Right cardiac atrium (tissue), 5 donors: ENCODE results near the gene AHCYL2. TPM values are rescaled to one million over a fixed set of nuclear protein-coding genes. Genes with fewer than 3 reads are reported as not detected.
"Not testable (repeated sequence)": the region's sequence is repeated elsewhere in the genome, so short reads cannot be mapped to it uniquely, and the experiment has no call there.

Source experiments
- ATAC-seq, 2 donors: fragments of 200-7000 bp; cut with Tn5 transposase; one replicate each; pipeline versions ENCODE4 v1.8.0 to v1.9.1; 2020; ENCODE audit warnings: moderate library complexity in 2 of 2, mild to moderate bottlenecking in 1 of 2
- DNase-seq, 3 donors: peaks; one replicate each; pipeline ENCODE4 v3.0.0-alpha.2; 2020
- H3K27ac ChIP-seq: one replicate; pipeline ENCODE4 v1.5.1; 2013; ENCODE audit warnings: mild to moderate bottlenecking, low read length, control low read depth, moderate library complexity
- H3K27me3 ChIP-seq: one replicate; pipeline ENCODE4 v1.6.1; 2013; ENCODE audit not compliant: control insufficient read depth, insufficient read depth
- H3K4me1 ChIP-seq: one replicate; pipeline ENCODE4 v1.6.1; 2013; ENCODE audit warnings: low read length; ENCODE audit not compliant: control insufficient read depth, insufficient read depth
- H3K4me3 ChIP-seq: one replicate; pipeline ENCODE4 v1.5.1; 2013; ENCODE audit warnings: low read length, control low read depth
- H3K9me3 ChIP-seq: one replicate; pipeline ENCODE4 v1.6.1; 2013; ENCODE audit warnings: low read length; ENCODE audit not compliant: control insufficient read depth
- WGBS: extraction: QIAGEN DNeasy Blood & Tissue Kit; methylation state at CpG from one replicate; pipeline ENCODE4 v1.1.7; 2013; 5-methylcytosine and 5-hydroxymethylcytosine counted together
- intact Hi-C, 4 donors: fragments of 100-400 bp; cut with DNase I; formaldehyde crosslinking; loops; one replicate each; pipeline versions ENCODE4 v1.11.0 to v1.14.0; 2022 to 2023
- polyA plus RNA-seq: library from polyadenylated mRNA; stranded (reverse); fragments of 200-250 nt; gene quantifications from one replicate; pipeline ENCODE4 v1.2.3, GENCODE V29; 2013
- total RNA-seq, 4 donors: library from RNA; stranded (reverse); fragmentation: NEBNext Ultra II Directional; extraction: Animal tissue kit (Norgen Biotek cat#: 25700); gene quantifications; one replicate each; pipeline ENCODE4 v1.2.1, GENCODE V29; 2021
- donor health status: healthy with polysubstance abuse.
- donor health status: DM: no; HTN: yes; CAD: no.
- donor health status: DM: no; HTN: no; CAD: no.
- donor health status: DM: no; HTN: yes; CAD: no; lungs with severe emphysema.
- donor health status: DM: yes; HTN: yes; CAD: no.

AHCYL2 gene
- total and polyA plus RNA-seq, 5 donors: 1.8 to 8.8 (median 7.1) TPM

DNA sequence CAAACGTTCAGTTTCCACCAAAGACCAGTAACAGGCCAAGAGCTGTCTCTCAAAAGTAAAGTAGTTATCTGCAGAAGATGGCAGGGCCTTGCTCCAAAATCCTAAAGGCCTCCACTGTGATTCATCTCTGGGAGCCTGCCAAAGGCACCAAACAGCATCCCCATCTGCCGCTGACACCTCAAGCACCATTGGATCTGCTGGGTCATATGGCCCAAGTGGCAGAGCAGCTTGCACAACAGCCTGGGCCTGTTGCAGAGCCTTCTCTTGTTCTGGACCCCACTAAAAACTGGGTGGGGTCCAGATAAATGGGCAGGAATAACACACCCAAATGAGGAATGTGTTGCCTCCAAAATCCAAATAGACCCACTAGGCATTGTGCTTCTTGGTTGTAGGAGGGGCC lies 222.1 kb downstream of the AHCYL2 start:
- H3K9me3 ChIP-seq, H3K27me3 ChIP-seq, H3K27ac ChIP-seq, ATAC-seq, DNase-seq, intact Hi-C loops, H3K4me1 ChIP-seq, H3K4me3 ChIP-seq: not testable (repeated sequence)
- 31% methylated on average over 2 of the region's 2 CpGs for WGBS

DNA sequence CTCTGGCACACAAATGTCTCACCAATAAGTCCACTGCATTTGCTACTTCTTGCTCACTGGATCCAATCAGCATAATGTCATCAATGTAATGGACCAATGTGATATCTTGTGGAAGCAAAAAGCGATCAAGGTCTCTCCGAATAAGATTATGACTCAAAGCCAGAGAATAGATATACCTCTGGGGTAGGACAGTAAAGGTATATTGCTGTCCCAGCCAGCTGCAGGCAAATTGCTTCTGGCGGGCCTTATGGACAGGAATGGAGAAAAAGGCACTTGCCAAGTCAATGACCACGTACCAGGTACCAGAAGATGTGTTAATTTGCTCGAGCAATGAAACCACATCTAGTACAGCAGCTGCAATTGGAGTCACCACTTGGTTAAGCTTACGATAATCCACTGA lies 222.6 kb downstream of the AHCYL2 start:
- H3K4me1 ChIP-seq, H3K27ac ChIP-seq, H3K27me3 ChIP-seq, DNase-seq, H3K9me3 ChIP-seq, H3K4me3 ChIP-seq, ATAC-seq, intact Hi-C loops: not testable (repeated sequence)
- WGBS: 98% methylated on average over 6 of the region's 6 CpGs

GRCh38 chr7:129448608-129449007 lies 223.8 kb downstream of the AHCYL2 start:
- H3K27me3 ChIP-seq, intact Hi-C loops: not testable (repeated sequence)

GRCh38 chr7:129450295-129450694 lies 225.5 kb downstream of the AHCYL2 start:
- Histone ChIP-seq H3K4me1 (no peaks in the 10 kb centered on the region), H3K27ac (no peak overlapping the region), H3K4me3 (no peak overlapping the region), H3K9me3 (no peaks in the 10 kb centered on the region), H3K27me3 (no peaks in the 10 kb centered on the region)
- intact Hi-C loops: no loop called here
- ATAC-seq (no peak), DNase-seq (no peak)

More at GRCh38 chr7:129448608-129449007, 223.8 kb downstream of the AHCYL2 start:
- DNase-seq, H3K4me3 ChIP-seq, H3K4me1 ChIP-seq, H3K9me3 ChIP-seq, ATAC-seq, H3K27ac ChIP-seq: not testable (repeated sequence)
- WGBS: 92% methylated on average over 2 of the region's 2 CpGs

DNA sequence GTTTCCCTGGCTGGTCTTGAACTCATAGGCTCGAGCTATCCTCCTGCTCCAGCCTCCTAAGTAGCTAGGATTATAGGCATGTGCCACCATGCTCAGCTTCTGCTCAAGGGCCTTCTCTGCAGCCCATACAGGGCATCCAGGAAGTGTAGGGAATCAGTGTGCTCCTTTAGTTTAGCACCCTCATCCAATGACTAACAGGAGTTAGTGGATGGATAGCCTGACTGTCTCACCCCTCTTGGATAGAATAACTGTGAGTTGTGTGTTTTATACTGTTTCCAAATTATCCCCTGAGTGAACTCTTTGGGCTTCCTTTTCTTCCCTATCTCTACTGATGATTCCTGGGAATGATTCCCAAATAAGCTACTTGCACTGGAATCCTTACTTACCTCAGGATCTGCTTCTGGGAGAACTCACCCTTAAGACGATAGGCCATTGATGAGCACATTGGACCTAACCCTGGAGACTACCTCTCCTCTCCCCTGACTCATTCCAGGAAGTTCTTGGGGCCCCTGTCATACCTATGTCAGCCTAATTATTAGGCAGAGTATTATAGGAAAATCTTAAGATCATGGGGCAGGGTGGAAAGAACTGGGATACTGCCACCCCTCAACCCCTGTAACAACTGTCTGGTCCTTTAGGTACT lies 227.9 kb downstream of the AHCYL2 start:
- WGBS: 98% methylated on average over 2 of the region's 2 CpGs
- H3K27ac ChIP-seq: no peak overlapping the region
- intact Hi-C loops: no loop called here

DNA sequence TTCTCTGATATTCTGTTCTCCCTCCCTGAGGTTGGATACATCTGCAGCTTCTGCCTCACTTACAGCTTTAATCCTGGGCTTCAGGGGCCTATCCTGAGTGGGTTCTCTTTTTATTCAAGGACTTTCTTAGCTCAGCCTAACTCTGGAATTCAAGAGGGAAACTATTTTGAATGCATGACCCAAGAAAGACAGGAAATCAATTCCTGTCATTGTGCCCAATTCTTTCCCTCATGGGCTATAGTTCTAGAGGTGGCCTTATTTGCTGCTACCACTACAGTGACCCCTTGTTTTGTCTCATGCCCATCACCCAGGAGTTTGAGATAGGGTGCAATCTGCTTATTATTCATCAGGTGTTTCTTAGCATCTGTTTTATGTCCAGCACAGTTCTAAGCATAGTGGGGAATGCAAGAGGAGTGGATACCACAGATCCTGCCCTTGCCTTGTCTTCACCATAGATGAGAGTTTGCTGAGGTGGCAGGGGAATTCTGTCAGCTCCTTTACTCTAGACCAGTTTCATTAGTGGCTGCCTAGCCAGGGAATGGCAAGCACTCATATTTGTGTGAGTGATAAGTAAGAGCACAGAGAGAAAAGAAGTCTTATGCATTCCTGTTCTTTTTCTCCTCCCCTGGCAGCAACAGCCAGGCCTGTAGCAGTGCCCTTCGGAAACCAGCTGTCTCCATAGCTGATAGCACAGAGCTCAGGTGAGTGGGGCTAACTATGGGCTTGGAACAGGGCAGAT lies 228.8 kb downstream of the AHCYL2 start:
- Histone ChIP-seq H3K27me3 (no peaks in the 10 kb centered on the region), H3K4me3 (no peak overlapping the region), H3K4me1 (no peaks in the 10 kb centered on the region), H3K9me3 (no peaks in the 10 kb centered on the region), H3K27ac (peak overlapping the region; percentile 5)
- intact Hi-C loops: no loop called here
- 75% methylated on average over 1 of the region's 1 CpG for WGBS
- DNase-seq (no peak), ATAC-seq (peak; percentile 31 to 67)

More for the DNA sequence above, 227.9 kb downstream of the AHCYL2 start:
- H3K4me1 ChIP-seq: no peaks in the 10 kb centered on the region
- H3K9me3 ChIP-seq: no peaks in the 10 kb centered on the region
- no peak for DNase-seq
- ATAC-seq: no peak
- H3K27me3 ChIP-seq: no peaks in the 10 kb centered on the region
- no peak overlapping the region for H3K4me3 ChIP-seq

GRCh38 chr7:129454249-129454551 lies 229.4 kb downstream of the AHCYL2 start:
- Histone ChIP-seq H3K9me3 (no peaks in the 10 kb centered on the region), H3K4me3 (no peak overlapping the region), H3K27ac (no peak overlapping the region), H3K4me1 (no peaks in the 10 kb centered on the region), H3K27me3 (no peaks in the 10 kb centered on the region)
- ATAC-seq (peak in 1 of 2 donors; percentile 15), DNase-seq (no peak)
- 81% methylated on average over 4 of the region's 4 CpGs for WGBS
- intact Hi-C loops: no loop called here

GRCh38 chr7:129456421-129456820 lies 231.6 kb downstream of the AHCYL2 start:
- intact Hi-C loops: no loop called here
- no peak for ATAC-seq
- H3K27me3 ChIP-seq: no peaks in the 10 kb centered on the region
- H3K9me3 ChIP-seq: no peaks in the 10 kb centered on the region
- H3K4me1 ChIP-seq: no peaks in the 10 kb centered on the region
- no peak overlapping the region for H3K27ac ChIP-seq
- H3K4me3 ChIP-seq: no peak overlapping the region
- 90% methylated on average over 10 of the region's 10 CpGs for WGBS
- DNase-seq: no peak

- 77% methylated on average over 3 of the region's 3 CpGs for WGBS
- Histone ChIP-seq H3K27me3 (no peaks in the 10 kb centered on the region), H3K4me3 (no peak overlapping the region), H3K9me3 (no peaks in the 10 kb centered on the region), H3K27ac (no peak overlapping the region), H3K4me1 (no peaks in the 10 kb centered on the region)
- no peak for ATAC-seq
- DNase-seq: no peak
- intact Hi-C loops: no loop called here
Observed at GRCh38 chr7:129457101-129457500, 232.3 kb downstream of the AHCYL2 start.

- DNase-seq: no peak
- Histone ChIP-seq H3K27me3 (no peaks in the 10 kb centered on the region), H3K4me3 (no peak overlapping the region), H3K9me3 (no peaks in the 10 kb centered on the region), H3K4me1 (no peaks in the 10 kb centered on the region), H3K27ac (no peak overlapping the region)
- no peak for ATAC-seq
- intact Hi-C loops: no loop called here
- WGBS: 93% methylated on average over 5 of the region's 5 CpGs
Observed at GRCh38 chr7:129458171-129458570, 233.3 kb downstream of the AHCYL2 start.

DNA sequence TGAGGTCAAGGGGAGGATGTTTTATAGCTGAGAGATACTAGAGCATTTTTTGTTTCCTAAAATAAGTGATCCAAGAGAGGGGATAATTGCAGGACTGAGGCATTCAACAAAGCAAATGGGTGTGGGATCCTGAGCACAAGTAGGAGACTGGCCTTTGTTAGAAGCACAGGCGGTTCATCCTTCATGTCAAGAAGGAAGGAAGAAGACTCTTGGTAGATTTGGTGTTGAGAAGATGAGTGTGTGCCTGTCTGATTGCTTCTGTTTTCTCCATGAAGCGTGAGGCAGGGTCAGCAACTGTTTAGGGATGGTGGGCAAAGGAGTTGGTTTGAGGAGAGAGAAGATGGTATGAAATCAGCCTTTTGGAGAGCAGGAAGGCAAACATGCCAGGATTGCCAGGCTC lies 237.0 kb downstream of the AHCYL2 start:
- H3K27me3 ChIP-seq: no peaks in the 10 kb centered on the region
- no peaks in the 10 kb centered on the region for H3K9me3 ChIP-seq
- DNase-seq: no peak
- no peaks in the 10 kb centered on the region for H3K4me1 ChIP-seq
- intact Hi-C loops: loop anchor here in 2 of 4 donors (10.0 kb wide), 1 partner anchor 247 kb away; no protein-coding TSS in a partner anchor
- H3K27ac ChIP-seq: no peak overlapping the region
- H3K4me3 ChIP-seq: no peak overlapping the region
- WGBS: 97% methylated on average over 2 of the region's 2 CpGs
- no peak for ATAC-seq
